OCI-LY3 (cell line): ENCODE measurements around the gene TRIM67.

ENCODE experiments used
- H2AFZ ChIP-seq: fragments of 200-600, 300-600 bp; shearing (Covaris generic); 2 replicates; pipeline ENCODE4 v1.6.0; 2014; ENCODE audit warnings: antibody characterized with exemption, low read depth, low read length
- H3K27ac ChIP-seq: fragments of 200-600, 300-600 bp; sonication (generic); 2 replicates; pipeline ENCODE4 v1.5.1; 2014; ENCODE audit warnings: mild to moderate bottlenecking, low read length, moderate library complexity, mixed read lengths
- H3K27me3 ChIP-seq: fragments of 200-600, 300-600 bp; sonication (generic); 2 replicates; pipeline ENCODE4 v1.6.1; 2014; ENCODE audit warnings: low read depth, low read length, mixed read lengths
- H3K36me3 ChIP-seq: fragments of 200-600, 300-600 bp; sonication (generic); replicated peaks from 2 replicates; pipeline ENCODE3; 2014; ENCODE audit warnings: low read depth, low read length, mixed read lengths
- H3K4me1 ChIP-seq: fragments of 300-600, 200-600 bp; sonication (generic); 2 replicates; pipeline ENCODE4 v1.6.1; 2014; ENCODE audit warnings: low read length, mixed read lengths
- H3K4me2 ChIP-seq: fragments of 200-600, 300-600 bp; sonication (generic); 2 replicates; pipeline ENCODE4 v1.6.1; 2014; ENCODE audit warnings: low read length, mixed read lengths
- H3K4me3 ChIP-seq: fragments of 300-600, 200-600 bp; sonication (generic); 2 replicates; pipeline ENCODE4 v1.5.1; 2014; ENCODE audit warnings: antibody characterized with exemption, mild to moderate bottlenecking, low read length, moderate library complexity
- H3K79me2 ChIP-seq: fragments of 300-600, 200-600 bp; shearing (Covaris generic); 2 replicates; pipeline ENCODE4 v1.6.1; 2014; ENCODE audit warnings: mild to moderate bottlenecking, low read length, mixed read lengths
- H3K9ac ChIP-seq: fragments of 300-600, 200-600 bp; shearing (Covaris generic); 2 replicates; pipeline ENCODE4 v1.6.0; 2014; ENCODE audit warnings: mild to moderate bottlenecking, low read length, moderate library complexity
- H3K9me3 ChIP-seq: fragments of 200-600, 300-600 bp; shearing (Covaris generic); 2 replicates; pipeline ENCODE4 v1.6.1; 2014; ENCODE audit warnings: low read length, mixed read lengths; ENCODE audit not compliant: insufficient read depth
- H4K20me1 ChIP-seq: fragments of 200-600, 300-600 bp; sonication (generic); 2 replicates; pipeline ENCODE4 v1.6.1; 2016; ENCODE audit warnings: low read length, mixed read lengths; ENCODE audit not compliant: insufficient read depth
- CTCF ChIP-seq: fragments of 200-600, 300-600 bp; sonication (generic); IDR thresholded peaks from 2 replicates; pipeline ENCODE4 v1.5.1; 2014; ENCODE audit warnings: antibody characterized with exemption, low read length, low read depth
- EZH2phosphoT487 ChIP-seq: fragments of 200-600 bp; shearing (Covaris generic); IDR thresholded peaks from 2 replicates; pipeline ENCODE4 v1.6.1; 2018; ENCODE audit warnings: antibody characterized with exemption, mixed run types, low read depth

The TRIM67 gene

GRCh38 chr1:231252336-231252735 is 90.5 kb downstream of the TRIM67 start:
- Histone ChIP-seq H3K4me1 (no peaks in the 10 kb centered on the region), H2AFZ (no peak overlapping the region), H3K4me2 (no peak overlapping the region), H4K20me1 (0 out of 2 replicates have a peak, but pooled peaks cover under 1% of the 10 kb centered on the region), H3K9me3 (peaks cover 6% of the 10 kb centered on the region; the same call in 1 of the 2 replicates), H3K27ac (no peak overlapping the region), H3K36me3 (peaks cover 65% of the 10 kb centered on the region), H3K4me3 (no peak overlapping the region), H3K9ac (no peak overlapping the region), H3K27me3 (no peaks in the 10 kb centered on the region), H3K79me2 (peaks cover 27% of the 10 kb centered on the region)
- TF ChIP-seq EZH2phosphoT487 = no peak
- no peak for TF ChIP-seq CTCF

- H3K4me2 ChIP-seq = no peak overlapping the region
- H3K9ac ChIP-seq = no peak overlapping the region
- peaks cover 26% of the 10 kb centered on the region for H3K9me3 ChIP-seq
- no peaks in the 10 kb centered on the region for H4K20me1 ChIP-seq
- no peak overlapping the region for H3K27ac ChIP-seq
- 0 out of 2 replicates have a peak, but pooled peaks cover 4% of the 10 kb centered on the region for H3K79me2 ChIP-seq
- no peak overlapping the region for H2AFZ ChIP-seq
- peaks cover 15% of the 10 kb centered on the region for H3K4me1 ChIP-seq
- no peak for TF ChIP-seq CTCF
- TF ChIP-seq EZH2phosphoT487 = no peak
- H3K27me3 ChIP-seq = no peaks in the 10 kb centered on the region
- peaks cover 86% of the 10 kb centered on the region for H3K36me3 ChIP-seq
- H3K4me3 ChIP-seq = no peak overlapping the region
Observed at GRCh38 chr1:231260351-231260750, 98.5 kb downstream of the TRIM67 start.

- no peak overlapping the region for H2AFZ ChIP-seq
- H3K27me3 ChIP-seq = no peaks in the 10 kb centered on the region
- peaks cover 78% of the 10 kb centered on the region for H3K36me3 ChIP-seq
- H3K79me2 ChIP-seq = no peaks in the 10 kb centered on the region
- H3K4me3 ChIP-seq = no peak overlapping the region
- H4K20me1 ChIP-seq = no peaks in the 10 kb centered on the region
- peaks cover 15% of the 10 kb centered on the region for H3K4me1 ChIP-seq
- H3K27ac ChIP-seq = no peak overlapping the region
- peaks cover 6% of the 10 kb centered on the region; the same call in 1 of the 2 replicates for H3K9me3 ChIP-seq
- H3K9ac ChIP-seq = no peak overlapping the region
- TF ChIP-seq EZH2phosphoT487 = no peak
- TF ChIP-seq CTCF = no peak
- H3K4me2 ChIP-seq = no peak overlapping the region
Observed at GRCh38 chr1:231264642-231265041, 102.8 kb downstream of the TRIM67 start.

- no peak overlapping the region for H2AFZ ChIP-seq
- no peak overlapping the region for H3K9ac ChIP-seq
- TF ChIP-seq CTCF (no peak), EZH2phosphoT487 (no peak)
- peaks cover 6% of the 10 kb centered on the region; the same call in 1 of the 2 replicates for H3K9me3 ChIP-seq
- H3K27me3 ChIP-seq = no peaks in the 10 kb centered on the region
- no peak overlapping the region for H3K4me3 ChIP-seq
- no peaks in the 10 kb centered on the region for H3K79me2 ChIP-seq
- H3K27ac ChIP-seq = no peak overlapping the region
- H4K20me1 ChIP-seq = no peaks in the 10 kb centered on the region
- H3K36me3 ChIP-seq = peaks cover 78% of the 10 kb centered on the region
- H3K4me1 ChIP-seq = peaks cover 15% of the 10 kb centered on the region
- no peak overlapping the region for H3K4me2 ChIP-seq
Observed at GRCh38 chr1:231265379-231265778, 103.5 kb downstream of the TRIM67 start.
